GM21825 (cell line): ENCODE measurements around the gene DIDO1.
"Not testable (repeated sequence)": the region's sequence is repeated elsewhere in the genome, so short reads cannot be mapped to it uniquely, and the experiment has no call there.

Source experiments
- ATAC-seq: cut with Tn5 transposase; IDR thresholded peaks from one replicate; pipeline ENCODE4 v1.9.1; 2021; ENCODE audit warnings: mild to moderate bottlenecking, moderate library complexity; ENCODE audit not compliant: unreplicated experiment

DIDO1 gene

GRCh38 chr20:62860924-62861691 is 65.2 kb downstream of the DIDO1 start:
- ATAC-seq = peak; percentile 37

GRCh38 chr20:62860391-62860923 is 65.8 kb downstream of the DIDO1 start:
- no peak for ATAC-seq

GRCh38 chr20:62859721-62860120 is 66.6 kb downstream of the DIDO1 start:
- ATAC-seq = no peak

GRCh38 chr20:62858058-62858830 is 68.1 kb downstream of the DIDO1 start:
- ATAC-seq = no peak

GRCh38 chr20:62856931-62857619 is 69.2 kb downstream of the DIDO1 start:
- ATAC-seq = no peak

- no peak for ATAC-seq
Measured at GRCh38 chr20:62855120-62855519, 71.2 kb downstream of the DIDO1 start.

GRCh38 chr20:62854121-62854520 is 72.2 kb downstream of the DIDO1 start:
- ATAC-seq = no peak

GRCh38 chr20:62853304-62853703 is 73.0 kb downstream of the DIDO1 start:
- ATAC-seq = not testable (repeated sequence)

- ATAC-seq = no peak
Measured at GRCh38 chr20:62852841-62853240, 73.5 kb downstream of the DIDO1 start.

GRCh38 chr20:62852196-62852595 is 74.1 kb downstream of the DIDO1 start:
- ATAC-seq = no peak

GRCh38 chr20:62850333-62850974 is 75.9 kb downstream of the DIDO1 start:
- no peak for ATAC-seq

- ATAC-seq = no peak
Measured at GRCh38 chr20:62849431-62849830, 76.9 kb downstream of the DIDO1 start.

- ATAC-seq = not testable (repeated sequence)
Measured at GRCh38 chr20:62848917-62849316, 77.4 kb downstream of the DIDO1 start.

GRCh38 chr20:62846166-62846890 is 80.0 kb downstream of the DIDO1 start:
- ATAC-seq = no peak

- ATAC-seq = no peak
Measured at GRCh38 chr20:62845416-62846160, 80.7 kb downstream of the DIDO1 start.

GRCh38 chr20:62844182-62844581 is 82.1 kb downstream of the DIDO1 start:
- ATAC-seq = no peak

GRCh38 chr20:62843656-62844055 is 82.6 kb downstream of the DIDO1 start:
- no peak for ATAC-seq

- ATAC-seq = no peak
Measured at GRCh38 chr20:62841705-62842212, 84.5 kb downstream of the DIDO1 start.
